Metanephros (tissue), 2 donors: Measurements from ENCODE around the gene ICAM3. TPM values are rescaled to one million over a fixed set of nuclear protein-coding genes. Genes with fewer than 3 reads are reported as not detected.

Experiments used
- small RNA-seq: library from RNA; depleted of rRNA; stranded (forward); fragments of <200 nt; gene quantifications from one replicate; pipeline ENCODE3, GENCODE V24; 2014; ENCODE audit warnings: low replicate concordance
- total RNA-seq: library from RNA; depleted of rRNA; stranded (reverse); fragments of >200 nt; gene quantifications from one replicate; pipeline ENCODE4 v1.2.3, GENCODE V29; 2014

ICAM3 gene, protein sequence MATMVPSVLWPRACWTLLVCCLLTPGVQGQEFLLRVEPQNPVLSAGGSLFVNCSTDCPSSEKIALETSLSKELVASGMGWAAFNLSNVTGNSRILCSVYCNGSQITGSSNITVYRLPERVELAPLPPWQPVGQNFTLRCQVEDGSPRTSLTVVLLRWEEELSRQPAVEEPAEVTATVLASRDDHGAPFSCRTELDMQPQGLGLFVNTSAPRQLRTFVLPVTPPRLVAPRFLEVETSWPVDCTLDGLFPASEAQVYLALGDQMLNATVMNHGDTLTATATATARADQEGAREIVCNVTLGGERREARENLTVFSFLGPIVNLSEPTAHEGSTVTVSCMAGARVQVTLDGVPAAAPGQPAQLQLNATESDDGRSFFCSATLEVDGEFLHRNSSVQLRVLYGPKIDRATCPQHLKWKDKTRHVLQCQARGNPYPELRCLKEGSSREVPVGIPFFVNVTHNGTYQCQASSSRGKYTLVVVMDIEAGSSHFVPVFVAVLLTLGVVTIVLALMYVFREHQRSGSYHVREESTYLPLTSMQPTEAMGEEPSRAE
- total RNA-seq, result 17.2 TPM

DNA sequence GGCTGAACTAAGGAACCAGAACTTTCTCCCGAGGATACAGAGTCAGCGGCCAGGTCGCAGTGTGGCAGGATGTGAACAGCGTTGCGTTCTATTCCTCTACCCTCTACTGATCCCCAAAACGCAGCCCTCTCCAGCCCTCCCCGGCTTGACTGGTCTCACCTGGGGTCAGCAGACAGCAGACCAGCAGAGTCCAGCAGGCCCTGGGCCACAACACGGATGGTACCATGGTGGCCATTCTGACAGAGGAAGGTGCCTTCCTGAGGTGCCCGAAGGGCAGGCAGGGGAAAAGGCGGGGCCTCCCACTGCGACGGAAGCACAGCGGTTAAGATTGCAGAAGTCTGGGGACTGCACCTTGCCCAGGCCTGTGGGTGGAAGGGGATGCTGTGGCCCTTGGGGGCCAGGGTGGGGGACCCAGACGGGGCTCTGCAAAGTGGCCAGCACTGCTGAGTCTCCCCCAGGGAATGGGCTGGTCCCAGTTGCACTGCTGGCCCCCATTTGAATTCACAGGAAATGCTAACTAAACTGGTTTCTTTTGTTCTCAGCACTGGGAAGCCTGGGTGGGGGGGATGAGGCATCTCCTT is at the start of gene ICAM3:
TSS of gene ICAM3 (minus strand) at position 245 of the 581 bp plus-strand sequence. CDS start at position 235, 10 bp downstream.

DNA sequence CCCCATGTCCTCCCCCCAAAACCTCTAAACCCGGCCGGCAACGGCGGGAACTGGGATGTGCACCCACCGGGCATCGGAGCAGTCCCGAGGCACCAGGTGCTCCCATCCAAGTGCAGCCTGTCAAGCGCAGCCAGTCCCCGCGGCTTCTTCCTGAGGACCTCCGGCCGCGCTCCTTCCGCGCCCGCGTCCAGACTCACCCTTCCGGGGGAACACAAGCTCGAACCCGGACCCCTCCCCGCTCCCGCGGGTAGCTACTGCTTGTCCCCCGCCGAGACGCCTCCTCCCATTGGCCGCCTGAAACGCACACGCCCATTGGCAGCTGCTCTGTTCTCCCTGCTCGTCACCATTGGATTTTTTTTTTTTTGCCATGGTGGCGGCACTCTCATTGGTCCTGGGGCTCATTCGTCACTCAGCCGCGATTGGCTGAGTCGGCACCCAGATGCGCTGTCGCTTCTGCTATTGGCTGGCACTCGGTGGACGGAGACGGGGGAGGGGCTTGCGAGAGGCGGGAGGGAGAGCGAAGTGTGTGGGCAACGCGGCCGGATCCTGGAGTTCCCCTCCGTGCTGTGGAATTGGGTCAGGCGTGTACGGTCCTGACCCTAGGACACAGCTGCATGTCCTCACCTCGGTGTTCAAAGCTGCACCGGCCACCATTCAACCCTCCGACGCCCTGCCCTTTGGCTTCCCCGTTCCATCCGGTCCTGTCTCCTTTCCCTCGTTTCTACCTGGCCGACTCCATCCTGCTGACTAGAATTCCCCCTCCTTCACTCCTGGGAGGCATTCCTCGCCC is 41.1 kb upstream of the ICAM3 start, which contains the start of gene TYK2:
TSS of gene TYK2 (minus strand) at position 260 of the 790 bp plus-strand sequence. CDS start 2,166 bp downstream, outside the sequence.

DNA sequence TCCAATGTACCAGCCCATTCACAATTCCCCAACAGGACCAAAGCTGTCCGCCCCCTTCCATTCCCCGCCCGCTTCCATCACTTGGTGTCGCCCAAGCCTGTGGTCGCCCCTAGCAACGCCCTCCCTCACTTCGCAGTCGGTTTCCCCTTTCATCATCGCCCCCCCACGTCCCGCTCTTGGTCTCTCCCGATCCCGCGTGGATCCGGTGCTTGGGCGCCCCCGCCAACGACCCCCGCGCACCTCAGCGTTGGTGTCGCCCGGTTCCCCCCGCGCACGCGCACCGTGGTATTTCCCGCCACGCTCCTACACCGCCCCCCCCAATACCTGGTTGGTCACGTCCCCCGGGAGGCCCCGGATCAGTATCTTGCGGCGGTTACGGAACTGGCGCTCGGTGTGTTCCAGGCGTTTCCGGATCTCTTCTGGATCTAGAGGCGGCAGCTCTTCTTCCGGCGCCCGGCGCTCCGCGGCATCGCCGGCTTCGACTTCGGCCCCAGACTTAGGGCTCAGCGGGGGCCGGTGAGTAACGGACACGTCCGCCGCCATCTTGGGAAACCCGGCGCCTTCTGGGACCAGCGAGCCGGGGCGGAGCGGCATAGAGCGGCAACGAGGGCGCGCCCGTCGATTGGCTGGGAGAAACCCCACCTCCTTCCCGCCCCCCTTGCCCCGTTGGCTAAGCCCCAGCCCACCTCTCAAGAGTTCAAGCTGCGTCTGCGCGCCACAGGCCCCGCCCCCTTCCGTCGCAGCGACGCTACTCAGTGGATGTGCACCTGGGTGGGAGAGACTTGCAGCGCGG is 6.3 kb downstream of the ICAM3 start, which contains the start of gene RAVER1:
TSS of gene RAVER1 (minus strand) at position 565 of the 793 bp plus-strand sequence. CDS start at position 543, 22 bp downstream.

DNA sequence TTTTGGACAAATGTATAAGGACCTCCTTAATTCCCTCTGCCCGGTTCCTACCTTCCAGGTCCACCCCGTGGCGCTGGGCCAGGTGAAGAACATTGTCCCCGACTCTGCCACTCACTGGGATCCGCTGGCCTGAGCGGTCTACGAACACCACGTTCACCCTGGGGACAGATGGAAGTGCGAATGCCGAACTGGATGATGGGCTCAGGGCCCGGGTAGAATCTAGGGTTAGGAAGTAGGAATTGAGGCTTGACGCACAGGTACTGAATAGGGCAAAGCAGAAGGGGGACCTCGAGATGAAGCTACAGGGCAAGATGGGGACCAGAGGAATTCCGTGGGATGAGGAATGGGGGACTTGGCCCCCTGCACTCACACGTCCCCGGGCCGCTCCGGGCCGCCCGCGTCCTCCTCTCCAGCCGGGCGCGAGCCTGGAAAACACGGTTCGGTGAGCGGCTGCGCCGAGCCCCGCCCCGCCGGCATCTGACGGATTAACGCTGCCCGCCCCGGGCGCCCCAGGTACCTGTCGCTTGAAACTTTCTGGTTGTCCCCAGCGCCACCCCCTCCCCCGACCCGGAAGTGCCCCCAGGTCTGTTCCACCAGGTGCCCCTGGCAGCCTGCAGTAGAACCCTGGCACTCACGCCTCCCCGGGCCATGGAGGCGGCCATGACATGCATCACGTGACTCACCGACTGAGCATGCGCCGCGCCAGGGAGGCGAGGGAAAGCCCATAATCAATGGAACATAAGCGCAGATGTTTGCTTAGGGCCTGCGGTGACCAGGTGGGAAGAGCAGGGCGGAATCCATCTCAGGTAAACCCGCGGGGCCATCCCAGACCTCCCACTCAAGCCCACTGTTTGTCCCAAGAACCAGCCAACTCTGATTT is 23.8 kb downstream of the ICAM3 start, which contains the start of gene FDX2:
TSS of gene FDX2 (minus strand) at position 681 of the 880 bp plus-strand sequence. CDS start at position 662, 19 bp downstream.

DNA sequence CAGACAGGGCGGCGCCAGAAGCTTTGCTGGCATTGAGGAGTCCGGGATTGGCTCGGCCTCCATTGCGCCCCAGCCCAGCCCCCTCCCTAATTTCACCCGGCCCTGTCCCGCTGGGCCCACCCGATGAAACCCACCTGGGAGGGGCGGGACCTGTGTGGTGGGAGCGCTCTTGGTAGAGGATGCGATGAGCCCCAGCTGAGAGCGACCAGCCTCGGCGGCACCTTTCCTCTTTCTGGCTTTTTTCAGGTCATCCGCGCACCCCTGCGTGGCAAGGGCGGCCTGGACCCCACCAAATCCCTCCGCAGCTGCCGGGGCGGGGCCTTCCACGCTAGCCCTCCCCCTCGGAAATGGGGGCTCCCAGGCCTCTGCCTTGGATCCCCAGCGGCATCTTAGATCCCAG is 30.0 kb downstream of the ICAM3 start, which contains the start of gene ZGLP1:
TSS of gene ZGLP1 (minus strand) at position 393 of the 400 bp plus-strand sequence.

DNA sequence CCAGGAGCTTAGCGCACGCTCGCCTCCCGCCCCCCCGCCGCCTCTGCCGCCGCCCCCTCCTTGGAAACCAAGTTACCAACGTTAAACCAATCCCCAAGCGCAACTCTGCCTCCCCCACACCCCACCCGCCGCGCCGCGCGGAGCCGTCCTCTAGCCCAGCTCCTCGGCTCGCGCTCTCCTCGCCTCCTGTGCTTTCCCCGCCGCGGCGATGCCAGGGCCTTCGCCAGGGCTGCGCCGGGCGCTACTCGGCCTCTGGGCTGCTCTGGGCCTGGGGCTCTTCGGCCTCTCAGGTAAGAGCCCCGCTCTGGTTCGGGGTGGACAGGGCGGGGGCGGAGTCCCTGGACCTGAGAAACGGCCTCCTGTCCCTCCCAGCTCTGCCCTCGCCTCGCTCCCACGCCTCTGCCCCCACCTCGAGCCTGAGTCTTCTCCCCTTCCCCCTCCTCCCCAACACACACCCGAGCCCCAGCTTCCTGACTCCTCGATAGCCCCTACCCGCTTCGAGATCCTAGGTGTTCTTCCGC is 49.5 kb downstream of the ICAM3 start, which contains the start of gene ICAM5:
TSS of gene ICAM5 (plus strand) at position 117 of the 521 bp plus-strand sequence. CDS start at position 209, 92 bp downstream.

DNA sequence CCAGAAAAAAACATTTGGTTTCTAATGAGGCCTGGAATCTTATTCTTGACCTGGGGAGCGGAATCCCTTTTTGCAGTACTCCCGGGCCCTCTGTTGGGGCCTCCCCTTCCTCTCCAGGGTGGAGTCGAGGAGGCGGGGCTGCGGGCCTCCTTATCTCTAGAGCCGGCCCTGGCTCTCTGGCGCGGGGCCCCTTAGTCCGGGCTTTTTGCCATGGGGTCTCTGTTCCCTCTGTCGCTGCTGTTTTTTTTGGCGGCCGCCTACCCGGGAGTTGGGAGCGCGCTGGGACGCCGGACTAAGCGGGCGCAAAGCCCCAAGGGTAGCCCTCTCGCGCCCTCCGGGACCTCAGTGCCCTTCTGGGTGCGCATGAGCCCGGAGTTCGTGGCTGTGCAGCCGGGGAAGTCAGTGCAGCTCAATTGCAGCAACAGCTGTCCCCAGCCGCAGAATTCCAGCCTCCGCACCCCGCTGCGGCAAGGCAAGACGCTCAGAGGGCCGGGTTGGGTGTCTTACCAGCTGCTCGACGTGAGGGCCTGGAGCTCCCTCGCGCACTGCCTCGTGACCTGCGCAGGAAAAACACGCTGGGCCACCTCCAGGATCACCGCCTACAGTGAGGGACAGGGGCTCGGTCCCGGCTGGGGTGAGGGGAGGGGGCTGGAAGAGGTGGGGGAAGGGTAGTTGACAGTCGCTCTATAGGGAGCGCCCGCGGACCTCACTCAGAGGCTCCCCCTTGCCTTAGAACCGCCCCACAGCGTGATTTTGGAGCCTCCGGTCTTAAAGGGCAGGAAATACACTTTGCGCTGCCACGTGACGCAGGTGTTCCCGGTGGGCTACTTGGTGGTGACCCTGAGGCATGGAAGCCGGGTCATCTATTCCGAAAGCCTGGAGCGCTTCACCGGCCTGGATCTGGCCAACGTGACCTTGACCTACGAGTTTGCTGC is 52.4 kb downstream of the ICAM3 start, which contains the start of gene ICAM4:
TSS of gene ICAM4 (plus strand) at position 153 of the 935 bp plus-strand sequence. CDS start at position 211, 58 bp downstream.

Small RNAs within 50 kb of the gene (small RNA-seq; reads per million reads assigned to genes)
- gene AC011511.1 (not detected), gene AC011511.4 (not detected)

Other genes starting within 250 kb of the ICAM3 start
- gene ANGPTL6, start 236.9 kb downstream of the ICAM3 start, total RNA-seq, result 2.8 TPM
- gene PPAN, start 233.3 kb downstream of the ICAM3 start, total RNA-seq, result 18.2 TPM
- 9.7 TPM for gene P2RY11, start 227.9 kb downstream of the ICAM3 start, total RNA-seq
- gene EIF3G, start 219.7 kb downstream of the ICAM3 start, total RNA-seq, result 239 TPM
- 56.9 TPM for gene DNMT1, start 144.7 kb downstream of the ICAM3 start, total RNA-seq
- 13.9 TPM for gene S1PR2, start 108.3 kb downstream of the ICAM3 start, total RNA-seq
- 30.4 TPM for gene MRPL4, start 87.4 kb downstream of the ICAM3 start, total RNA-seq
- 53.6 TPM for gene ICAM1, start 68.5 kb downstream of the ICAM3 start, total RNA-seq
- gene ICAM4, start 52.7 kb downstream of the ICAM3 start, total RNA-seq, result 3.0 TPM
- 2.2 TPM for gene ICAM5, start 49.7 kb downstream of the ICAM3 start, total RNA-seq
- gene ZGLP1, start 29.8 kb downstream of the ICAM3 start, total RNA-seq, result 6.8 TPM
- 20.7 TPM for gene FDX2, start 23.6 kb downstream of the ICAM3 start, total RNA-seq
- 33.8 TPM for gene RAVER1, start 6.1 kb downstream of the ICAM3 start, total RNA-seq
- gene TYK2, start 40.9 kb upstream of the ICAM3 start, total RNA-seq, result 156 TPM
- 98.3 TPM for gene CDC37, start 63.9 kb upstream of the ICAM3 start, total RNA-seq
- gene PDE4A, start 80.9 kb upstream of the ICAM3 start, total RNA-seq, result 4.8 TPM
- 56.5 TPM for gene KEAP1, start 163.7 kb upstream of the ICAM3 start, total RNA-seq
- gene S1PR5, start 177.8 kb upstream of the ICAM3 start, total RNA-seq, result 1.7 TPM
- gene ATG4D, start 204.3 kb upstream of the ICAM3 start, total RNA-seq, result 24.1 TPM
- 22.5 TPM for gene KRI1, start 226.4 kb upstream of the ICAM3 start, total RNA-seq
- gene CDKN2D, start 229.4 kb upstream of the ICAM3 start, total RNA-seq, result 24.2 TPM
- 39.8 TPM for gene AP1M2, start 247.7 kb upstream of the ICAM3 start, total RNA-seq